Calu3 (cell line): Measurements from ENCODE around the gene SACM1L. TPM values are rescaled to one million over a fixed set of nuclear protein-coding genes. Genes with fewer than 3 reads are reported as not detected.

Experiments
- BruUV-seq: library from RNA; stranded (reverse); fragments of 400-500 nt; replicated peaks from 2 replicates; lab custom pipeline; 2021; lab: Mats Ljungman, UMichigan
- CTCF ChIA-PET: fragments of 300-600 bp; sonication (Branson Sonifier 250); formaldehyde crosslinking; loops from one replicate; lab custom pipeline; 2022; ENCODE audit warnings: antibody characterized with exemption; lab: Charles Lee
- DNase-seq: peaks from one replicate; pipeline ENCODE4 v3.0.0; 2022
- H3K27ac Mint-ChIP-seq: one replicate; pipeline ENCODE4 v1.8.0; 2022; ENCODE audit warnings: mixed read lengths; ENCODE audit not compliant: unreplicated experiment
- H3K27me3 Mint-ChIP-seq: one replicate; pipeline ENCODE4 v1.8.0; 2022; ENCODE audit warnings: mixed read lengths; ENCODE audit not compliant: unreplicated experiment
- H3K36me3 Mint-ChIP-seq: one replicate; pipeline ENCODE4 v1.8.0; 2022; ENCODE audit warnings: mild to moderate bottlenecking, moderate library complexity, mixed read lengths; ENCODE audit not compliant: insufficient read depth, unreplicated experiment
- H3K4me1 Mint-ChIP-seq: one replicate; pipeline ENCODE4 v1.8.0; 2022; ENCODE audit warnings: mild to moderate bottlenecking, low read depth, mixed read lengths; ENCODE audit not compliant: unreplicated experiment
- H3K4me3 Mint-ChIP-seq: one replicate; pipeline ENCODE4 v1.8.0; 2022; ENCODE audit warnings: mild to moderate bottlenecking, low read depth, moderate library complexity, mixed read lengths; ENCODE audit not compliant: unreplicated experiment
- H3K9me3 Mint-ChIP-seq: one replicate; pipeline ENCODE4 v1.8.0; 2022; ENCODE audit warnings: low read depth, mixed read lengths; ENCODE audit not compliant: unreplicated experiment
- CTCF ChIP-seq: fragments of 200-600 bp; IDR thresholded peaks from one replicate; pipeline ENCODE4 v1.8.0; 2022; ENCODE audit warnings: antibody characterized with exemption; ENCODE audit not compliant: unreplicated experiment
- intact Hi-C: fragments of 100-400 bp; cut with micrococcal nuclease; formaldehyde crosslinking; loops from one replicate; pipeline ENCODE4 v1.10.0; 2022; ENCODE audit not compliant: unreplicated experiment
- total RNA-seq: library from RNA; stranded (reverse); gene quantifications from 2 replicates; pipeline ENCODE4 v1.2.3, GENCODE V29; 2022

Gene SACM1L
- total RNA-seq, 1 experiment from 2014 or later, result 40.5 TPM

DNA sequence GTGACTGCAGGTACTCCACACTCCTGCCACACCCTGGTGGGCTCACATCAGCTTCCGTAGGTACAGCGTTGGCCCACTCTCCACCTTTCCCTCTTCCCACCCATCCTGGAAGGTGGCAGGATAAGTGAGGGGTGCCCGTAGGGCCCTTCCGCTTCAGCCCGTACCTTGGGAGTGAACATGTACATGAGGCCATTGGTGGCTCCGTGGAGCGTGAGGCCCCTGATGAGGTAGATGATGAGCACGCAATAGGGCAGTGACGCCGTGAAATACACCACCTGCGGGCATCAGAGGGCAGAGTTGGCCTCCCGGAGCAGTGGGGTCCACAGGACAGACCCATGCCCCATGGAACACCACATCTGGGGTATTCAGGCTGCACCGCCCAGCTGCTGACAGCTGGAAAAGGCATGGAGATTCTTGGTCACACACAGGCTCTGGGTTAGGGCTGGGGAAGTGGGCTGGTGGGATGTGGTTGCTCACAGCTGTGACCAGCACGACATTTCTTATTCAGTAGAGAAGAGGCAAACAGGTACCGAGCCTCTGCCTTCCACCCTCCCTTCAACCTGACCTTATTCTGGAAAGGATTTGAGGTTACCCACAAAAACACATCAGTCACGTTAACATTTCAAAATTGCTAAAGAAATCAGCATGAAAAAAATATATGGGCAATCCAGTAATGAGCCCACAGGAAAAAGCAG is 83.3 kb downstream of the SACM1L start:
- Mint-ChIP-seq H3K4me3 (no peak overlapping the region), H3K4me1 (peaks cover 12% of the 10 kb centered on the region), H3K27ac (no peak overlapping the region), H3K36me3 (no peaks in the 10 kb centered on the region), H3K9me3 (no peaks in the 10 kb centered on the region), H3K27me3 (no peaks in the 10 kb centered on the region)
- no peak for DNase-seq
- CTCF ChIA-PET, result no interaction called here
- no TSS peak for BruUV-seq
- TF ChIP-seq CTCF, result no peak
- intact Hi-C loops, result no loop called here

GRCh38 chr3:45773072-45773471 is 83.9 kb downstream of the SACM1L start:
- H3K36me3 Mint-ChIP-seq, result no peaks in the 10 kb centered on the region
- no peak overlapping the region for H3K27ac Mint-ChIP-seq
- no TSS peak for BruUV-seq
- CTCF ChIA-PET, result no interaction called here
- intact Hi-C loops, result no loop called here
- DNase-seq, result no peak
- no peaks in the 10 kb centered on the region for H3K9me3 Mint-ChIP-seq
- H3K27me3 Mint-ChIP-seq, result no peaks in the 10 kb centered on the region
- no peak for TF ChIP-seq CTCF
- no peak overlapping the region for H3K4me3 Mint-ChIP-seq
- peaks cover 12% of the 10 kb centered on the region for H3K4me1 Mint-ChIP-seq

GRCh38 chr3:45773714-45774449 is 84.7 kb downstream of the SACM1L start:
- no peaks in the 10 kb centered on the region for H3K9me3 Mint-ChIP-seq
- no peaks in the 10 kb centered on the region for H3K27me3 Mint-ChIP-seq
- CTCF ChIA-PET, result interaction anchor here (0.6 kb wide), 1 partner anchor 49 kb away, joined by 4 read pairs; no protein-coding TSS in a partner anchor
- H3K36me3 Mint-ChIP-seq, result no peaks in the 10 kb centered on the region
- no TSS peak for BruUV-seq
- peak; percentile 19 for DNase-seq
- intact Hi-C loops, result no loop called here
- H3K4me3 Mint-ChIP-seq, result no peak overlapping the region
- no peak overlapping the region for H3K27ac Mint-ChIP-seq
- H3K4me1 Mint-ChIP-seq, result peaks cover 12% of the 10 kb centered on the region
- TF ChIP-seq CTCF, result no peak

- CTCF ChIA-PET, result interaction anchor here (0.8 kb wide), 1 partner anchor 34 kb away, joined by 3 read pairs; no protein-coding TSS in a partner anchor
- H3K27ac Mint-ChIP-seq, result no peak overlapping the region
- BruUV-seq, result no TSS peak
- no peak for TF ChIP-seq CTCF
- peaks cover 12% of the 10 kb centered on the region for H3K4me1 Mint-ChIP-seq
- intact Hi-C loops, result no loop called here
- no peaks in the 10 kb centered on the region for H3K9me3 Mint-ChIP-seq
- H3K36me3 Mint-ChIP-seq, result no peaks in the 10 kb centered on the region
- no peak overlapping the region for H3K4me3 Mint-ChIP-seq
- no peaks in the 10 kb centered on the region for H3K27me3 Mint-ChIP-seq
- no peak for DNase-seq
Observed at GRCh38 chr3:45774581-45775521, 85.7 kb downstream of the SACM1L start.
